ENCODE data around the gene SRSF3. TPM values are rescaled to one million over a fixed set of nuclear protein-coding genes. Genes with fewer than 3 reads are reported as not detected.

Gene SRSF3
- total RNA-seq, 1 experiment from 2014 or later: 954 TPM

- no peaks in the 10 kb centered on the region for H4K20me1 ChIP-seq (ENCODE audit: control insufficient read depth, insufficient read depth, insufficient read length)
- no peaks in the 10 kb centered on the region for H3K9me3 ChIP-seq (ENCODE audit: control insufficient read depth, low read depth, low read length)
- H3K18ac ChIP-seq (ENCODE audit: insufficient read length, low read depth, low read length): no peak overlapping the region
- DNase-seq: no peak
- no peaks in the 10 kb centered on the region for H3K36me3 Mint-ChIP-seq (ENCODE audit: insufficient read depth in 1 of 3, low read depth in 3 of 3)
- H2BK15ac ChIP-seq (ENCODE audit: low read depth, low read length): no peak overlapping the region
- no peak overlapping the region for H4K91ac ChIP-seq (ENCODE audit: insufficient read length, low read depth, low read length)
- H2AK5ac ChIP-seq (ENCODE audit: insufficient read length, low read length): no peak overlapping the region
- no peak overlapping the region for H3K56ac ChIP-seq (ENCODE audit: insufficient read length, low read depth, low read length)
- no peak overlapping the region for H3K27ac Mint-ChIP-seq
- no peaks in the 10 kb centered on the region for H3K79me2 ChIP-seq (ENCODE audit: insufficient read depth, low read length)
- H4K8ac ChIP-seq (replicated peaks; ENCODE audit: insufficient read length, low read depth, low read length): no peak overlapping the region
- no peak overlapping the region for H3K4me2 ChIP-seq (ENCODE audit: insufficient read depth, insufficient read length, low read length)
- H2BK5ac ChIP-seq (ENCODE audit: insufficient read length, low read length): no peak overlapping the region
- no peak overlapping the region for H4K5ac ChIP-seq (ENCODE audit: insufficient read length, low read depth, low read length)
- H2BK20ac ChIP-seq (ENCODE audit: low read depth, low read length, poor library complexity, severe bottlenecking): no peak overlapping the region
- no peak for TF ChIP-seq CTCF (conservative IDR thresholded peaks at IDR 0.05)
- no peak overlapping the region for H2AFZ ChIP-seq (ENCODE audit: low read length)
- H2BK120ac ChIP-seq (ENCODE audit: low read depth, low read length, poor library complexity, severe bottlenecking): no peak overlapping the region
- H3K79me1 ChIP-seq (ENCODE audit: insufficient read depth, low read depth, low read length, poor library complexity, severe bottlenecking): no peaks in the 10 kb centered on the region
- peaks cover 3% of the 10 kb centered on the region for H3K27me3 Mint-ChIP-seq (ENCODE audit: low read depth)
- H3K9me3 Mint-ChIP-seq: no peaks in the 10 kb centered on the region; a peak in 1 of 5 replicates
- WGBS (ENCODE audit: extremely low coverage, insufficient read length, low lambda C conversion rate): no CpG with 5 or more reads among the region's 11 CpGs
- H3K23me2 ChIP-seq (ENCODE audit: insufficient read length, low read depth, low read length, poor library complexity, severe bottlenecking): no peaks in the 10 kb centered on the region
- H3K14ac ChIP-seq (ENCODE audit: insufficient read depth, low read length): no peak overlapping the region
- no peak overlapping the region for H3K23ac ChIP-seq (ENCODE audit: insufficient read length, low read depth, low read length)
- no peak overlapping the region for H3K4me3 Mint-ChIP-seq
- no peak overlapping the region for H2BK12ac ChIP-seq (ENCODE audit: insufficient read length, low read depth, low read length)
- no peaks in the 10 kb centered on the region for H3K27me3 ChIP-seq (ENCODE audit: insufficient read depth, low read length)
- H3T11ph ChIP-seq (ENCODE audit: low read length): no peak overlapping the region
- no peak overlapping the region for H3K4ac ChIP-seq (ENCODE audit: low read depth, low read length)
- no peak overlapping the region for H3K9ac ChIP-seq (ENCODE audit: extremely low read depth, insufficient read length, low read length)
- H3K27ac ChIP-seq (ENCODE audit: insufficient read length, low read depth, low read length): no peak overlapping the region
- H3K4me1 ChIP-seq (ENCODE audit: insufficient read depth, low read length): no peaks in the 10 kb centered on the region
- peaks cover 2 to 6% of the 10 kb centered on the region in 2 experiments for H3K4me1 Mint-ChIP-seq
Observed at GRCh38 chr6:36624461-36625157, 30.4 kb downstream of the SRSF3 start.
